Neural progenitor cell (in vitro differentiated cells): ENCODE results near the gene ZNF620.

Source experiments
- CTCF ChIP-seq: fragments of 200-600 bp; sonication (generic); IDR thresholded peaks from 2 replicates; pipeline ENCODE4 v1.5.1; 2017; ENCODE audit warnings: antibody characterized with exemption, mild to moderate bottlenecking
- EZH2phosphoT487 ChIP-seq: fragments of 200-600 bp; sonication (generic); IDR thresholded peaks from 2 replicates; pipeline ENCODE4 v1.6.1; 2017; ENCODE audit warnings: antibody characterized with exemption

- no peak for TF ChIP-seq CTCF
- TF ChIP-seq EZH2phosphoT487 = no peak
Observed at GRCh38 chr3:40557575-40558161, 51.8 kb downstream of the ZNF620 start.
